ENCODE results near the gene ZNF879.

ZNF879 gene

GRCh38 chr5:179060116-179061008 lies 36.8 kb downstream of the ZNF879 start, which contains the start of gene ZNF354C:
ZNF354C (plus strand) TSS chr5:179060373; CDS start chr5:179062069, 1,696 bp downstream.
- Histone ChIP-seq H3K9me3 (replicated peaks in 1 of 11) (peaks cover 73 to 98% (median 91%) of the 10 kb centered on the region in 11 experiments), H3K4me3 (peak within 1 kb of the TSS; percentile 39 to 65 (median 52)), H3K4me2 (peak within 1 kb of the TSS in 9 of 11 experiments; percentile 12 to 51 (median 26); a peak in 11 of 22 replicates), H3K27me3 (no peaks in the 10 kb centered on the region), H3K27ac (no peak within 1 kb of the TSS; a peak in 1 of 22 replicates), H3K4me1 (peaks cover 0 to 3% (median 0%) of the 10 kb centered on the region in 10 experiments; a peak in 1 of 20 replicates), H3K9ac (no peak within 1 kb of the TSS), H3K36me3 (peaks cover 0 to 11% (median 0%) of the 10 kb centered on the region in 11 experiments; a peak in 3 of 22 replicates), H4K20me1 (no peaks in the 10 kb centered on the region)
- TF ChIP-seq Cebpa-rat (IDR thresholded peaks at IDR 0.05): no peak

- no peak for TF ChIP-seq Cebpa-rat (IDR thresholded peaks at IDR 0.05)
- H3K9me3 ChIP-seq (replicated peaks in 1 of 11): peaks cover 80 to 98% (median 92%) of the 10 kb centered on the region in 11 experiments
- no peaks in the 10 kb centered on the region for H3K27me3 ChIP-seq
- H3K36me3 ChIP-seq: peaks cover 0 to 11% (median 0%) of the 10 kb centered on the region in 11 experiments; a peak in 4 of 22 replicates
- no peak overlapping the region for H3K9ac ChIP-seq
- H3K4me2 ChIP-seq: no peak overlapping the region
- no peaks in the 10 kb centered on the region for H4K20me1 ChIP-seq
- peaks cover 0 to 3% (median 0%) of the 10 kb centered on the region in 10 experiments; a peak in 1 of 20 replicates for H3K4me1 ChIP-seq
- H3K4me3 ChIP-seq: peak overlapping the region in 7 of 10 experiments; percentile 10 to 65 (median 54); a peak in 9 of 20 replicates
- H3K27ac ChIP-seq: no peak overlapping the region
Observed at GRCh38 chr5:179061025-179061424, 37.4 kb downstream of the ZNF879 start.

GRCh38 chr5:179065703-179066102 lies 42.1 kb downstream of the ZNF879 start:
- H4K20me1 ChIP-seq: no peaks in the 10 kb centered on the region
- H3K4me2 ChIP-seq: no peak overlapping the region
- H3K36me3 ChIP-seq: peaks cover 0 to 11% (median 0%) of the 10 kb centered on the region in 11 experiments; a peak in 4 of 22 replicates
- no peak for TF ChIP-seq Cebpa-rat (IDR thresholded peaks at IDR 0.05)
- H3K27me3 ChIP-seq: no peaks in the 10 kb centered on the region
- H3K4me1 ChIP-seq: peaks cover 0 to 3% (median 0%) of the 10 kb centered on the region in 10 experiments; a peak in 1 of 20 replicates
- no peak overlapping the region for H3K4me3 ChIP-seq
- no peak overlapping the region for H3K27ac ChIP-seq
- H3K9me3 ChIP-seq (replicated peaks in 1 of 11): peaks cover 92 to 100% (median 98%) of the 10 kb centered on the region in 11 experiments
- H3K9ac ChIP-seq: no peak overlapping the region

GRCh38 chr5:179079165-179079987 lies 55.8 kb downstream of the ZNF879 start:
- H3K4me1 ChIP-seq: no peaks in the 10 kb centered on the region
- H3K4me2 ChIP-seq: no peak overlapping the region
- no peak for TF ChIP-seq Cebpa-rat (IDR thresholded peaks at IDR 0.05)
- peaks cover 0 to 4% (median 0%) of the 10 kb centered on the region in 11 experiments; a peak in 2 of 22 replicates for H3K36me3 ChIP-seq
- no peaks in the 10 kb centered on the region for H4K20me1 ChIP-seq
- no peak overlapping the region for H3K4me3 ChIP-seq
- H3K9ac ChIP-seq: no peak overlapping the region
- H3K9me3 ChIP-seq (replicated peaks in 1 of 11): peaks cover 98 to 100% (median 100%) of the 10 kb centered on the region in 11 experiments
- no peaks in the 10 kb centered on the region for H3K27me3 ChIP-seq
- H3K27ac ChIP-seq: no peak overlapping the region

- no peaks in the 10 kb centered on the region for H4K20me1 ChIP-seq
- peaks cover 0 to 4% (median 0%) of the 10 kb centered on the region in 11 experiments; a peak in 3 of 22 replicates for H3K36me3 ChIP-seq
- no peaks in the 10 kb centered on the region for H3K4me1 ChIP-seq
- H3K4me3 ChIP-seq: no peak overlapping the region
- no peaks in the 10 kb centered on the region for H3K27me3 ChIP-seq
- TF ChIP-seq Cebpa-rat (IDR thresholded peaks at IDR 0.05): no peak
- H3K9ac ChIP-seq: no peak overlapping the region
- no peak overlapping the region for H3K27ac ChIP-seq
- no peak overlapping the region for H3K4me2 ChIP-seq
- peaks cover 99 to 100% (median 100%) of the 10 kb centered on the region in 11 experiments for H3K9me3 ChIP-seq (replicated peaks in 1 of 11)
Observed at GRCh38 chr5:179080724-179081123, 57.1 kb downstream of the ZNF879 start.

Measured in BLaER1 treated with 17β-estradiol and CSF1 and Interleukin-3, amounts not matched to agents 10 nM and 100 nM (cell line).